H1 (cell line): ENCODE data around the gene MAPRE2. TPM values are rescaled to one million over a fixed set of nuclear protein-coding genes. Genes with fewer than 3 reads are reported as not detected.

Source experiments
- CTCF ChIA-PET: fragments of 300-600 bp; sonication (Branson Sonifier 250); formaldehyde crosslinking; loops from one replicate; lab custom pipeline; 2021; ENCODE audit not compliant: partially characterized antibody; lab: Charles Lee
- POLR2A ChIA-PET: fragments of 300-600 bp; sonication (Branson Sonifier 250); formaldehyde crosslinking; loops from one replicate; lab custom pipeline; 2021; ENCODE audit warnings: inconsistent platforms; ENCODE audit not compliant: partially characterized antibody; lab: Charles Lee
- DNase-seq, 2 experiments: peaks; one replicate each; pipeline versions ENCODE4 v3.0.0 to v3.0.0-alpha.2; 2010 to 2022; ENCODE audit warnings: low spot score in 2 of 2, low read depth in 1 of 2, mixed read lengths in 1 of 2
- FAIRE-seq: peaks from 2 replicates; lab custom pipeline; 2011; peaks lifted over from hg19 to GRCh38; lab: Jason Lieb, UNC
- H2AFZ ChIP-seq: 2 replicates; pipeline ENCODE4 v1.8.1; 2012; ENCODE audit warnings: low read length, inconsistent platforms
- H2AK5ac ChIP-seq: 2 replicates; pipeline ENCODE4 v1.6.1; 2013; ENCODE audit warnings: low read depth, low read length
- H2BK120ac ChIP-seq: replicated peaks from 2 replicates; pipeline ENCODE3; 2013; ENCODE audit warnings: low read depth, low read length, inconsistent platforms
- H2BK12ac ChIP-seq: 2 replicates; pipeline ENCODE4 v1.6.1; 2013; ENCODE audit warnings: low read depth, low read length
- H2BK15ac ChIP-seq: 2 replicates; pipeline ENCODE4 v1.6.1; 2013; ENCODE audit warnings: low read length
- H2BK20ac ChIP-seq: 2 replicates; pipeline ENCODE4 v1.6.1; 2013; ENCODE audit warnings: low read length
- H2BK5ac ChIP-seq: 2 replicates; pipeline ENCODE4 v1.6.1; 2013; ENCODE audit warnings: low read depth, low read length
- H3K14ac ChIP-seq: 2 replicates; pipeline ENCODE4 v1.6.1; 2013; ENCODE audit warnings: inconsistent platforms; ENCODE audit not compliant: insufficient read length
- H3K18ac ChIP-seq: 2 replicates; pipeline ENCODE4 v1.6.1; 2013; ENCODE audit warnings: low read length; ENCODE audit errors: extremely low read depth
- H3K23ac ChIP-seq: 2 replicates; pipeline ENCODE4 v1.6.1; 2013; ENCODE audit warnings: inconsistent platforms; ENCODE audit not compliant: insufficient read length
- H3K23me2 ChIP-seq: 2 replicates; pipeline ENCODE4 v1.6.1; 2013; ENCODE audit warnings: low read depth, low read length
- H3K27ac ChIP-seq: 2 replicates; pipeline ENCODE4 v1.6.1; 2011; ENCODE audit warnings: low read depth, low read length, inconsistent platforms
- H3K27me3 ChIP-seq, 4 experiments: replicated peaks in 1 of 4; 1 replicate in 1 of 4; 2 replicates in 3 of 4; pipeline versions ENCODE4 v1.6.1 to v1.8.1; 2011 to 2013; ENCODE audit warnings: low read length in 3 of 4, mild to moderate bottlenecking in 3 of 4, inconsistent platforms in 2 of 4, mixed read lengths in 2 of 4, moderate library complexity in 1 of 4; ENCODE audit not compliant: control insufficient read depth in 3 of 4, insufficient read depth in 3 of 4; ENCODE audit errors: extremely low read depth in 1 of 4
- H3K36me3 ChIP-seq, 4 experiments: 2 replicates each; pipeline versions ENCODE4 v1.6.1 to v1.8.1; 2011 to 2013; ENCODE audit warnings: mild to moderate bottlenecking in 4 of 4, low read length in 3 of 4, moderate library complexity in 2 of 4, control low read depth in 1 of 4, inconsistent platforms in 1 of 4; ENCODE audit not compliant: insufficient read depth in 4 of 4, control insufficient read depth in 2 of 4
- H3K4ac ChIP-seq: replicated peaks from 2 replicates; pipeline ENCODE3; 2013; ENCODE audit warnings: low read length, low read depth, mixed read lengths, inconsistent platforms; ENCODE audit not compliant: insufficient read length
- H3K4me1 ChIP-seq, 4 experiments: replicated peaks in 1 of 4; 1 replicate in 1 of 4; 2 replicates in 3 of 4; pipeline versions ENCODE4 v1.6.1 to v1.8.1; 2011 to 2013; ENCODE audit warnings: low read length in 3 of 4, inconsistent platforms in 2 of 4, mixed read lengths in 1 of 4; ENCODE audit not compliant: insufficient read depth in 4 of 4, control insufficient read depth in 3 of 4
- H3K4me2 ChIP-seq, 2 experiments: 2 replicates each; pipeline versions ENCODE4 v1.6.1 to v1.8.1; 2011 to 2013; ENCODE audit warnings: low read depth in 2 of 2, low read length in 2 of 2, control low read depth in 1 of 2, inconsistent platforms in 1 of 2, mild to moderate bottlenecking in 1 of 2; ENCODE audit not compliant: insufficient read depth in 1 of 2
- H3K4me3 ChIP-seq, 4 experiments: fragments of 200-600, 300-600 bp in 1 of 4; sonication (generic), shearing (Covaris generic), sonication (Bioruptor Twin) in 1 of 4; 2 replicates each; pipeline versions ENCODE4 v1.5.1 to v1.8.1; 2011 to 2016; ENCODE audit warnings: low read length in 4 of 4, low read depth in 3 of 4, control low read depth in 2 of 4, inconsistent platforms in 2 of 4, mild to moderate bottlenecking in 2 of 4, mixed read lengths in 1 of 4, moderate library complexity in 1 of 4; ENCODE audit not compliant: insufficient read depth in 2 of 4; ENCODE audit errors: extremely low read depth in 1 of 4
- H3K56ac ChIP-seq: replicated peaks from 2 replicates; pipeline ENCODE3; 2013; ENCODE audit warnings: low read depth, mild to moderate bottlenecking, mixed read lengths, low read length, inconsistent platforms; ENCODE audit not compliant: insufficient read length
- H3K79me1 ChIP-seq: 2 replicates; pipeline ENCODE4 v1.6.1; 2013; ENCODE audit warnings: low read depth, low read length, control low read depth
- H3K79me2 ChIP-seq, 2 experiments: 2 replicates each; pipeline versions ENCODE4 v1.6.1 to v1.8.1; 2012 to 2013; ENCODE audit warnings: low read length in 2 of 2, mild to moderate bottlenecking in 2 of 2, inconsistent platforms in 1 of 2; ENCODE audit not compliant: insufficient read depth in 2 of 2, control insufficient read depth in 1 of 2
- H3K9ac ChIP-seq, 4 experiments: replicated peaks in 1 of 4; 1 replicate in 1 of 4; 2 replicates in 3 of 4; pipeline versions ENCODE4 v1.6.1 to v1.8.1; 2011 to 2013; ENCODE audit warnings: low read depth in 3 of 4, low read length in 3 of 4, control low read depth in 2 of 4, mild to moderate bottlenecking in 2 of 4, moderate library complexity in 2 of 4, inconsistent platforms in 1 of 4; ENCODE audit errors: extremely low read depth in 1 of 4
- H3K9me3 ChIP-seq, 2 experiments: 2 replicates each; pipeline versions ENCODE4 v1.6.1 to v1.8.1; 2012 to 2013; ENCODE audit warnings: mild to moderate bottlenecking in 2 of 2, moderate library complexity in 2 of 2, control low read depth in 1 of 2, inconsistent platforms in 1 of 2, low read depth in 1 of 2, low read length in 1 of 2, mixed read lengths in 1 of 2; ENCODE audit not compliant: insufficient read depth in 2 of 2
- H4K20me1 ChIP-seq, 2 experiments: replicated peaks in 1 of 2; 2 replicates each; pipeline versions ENCODE3 to v1.8.1; 2011 to 2013; ENCODE audit warnings: inconsistent platforms in 2 of 2, low read length in 2 of 2, mild to moderate bottlenecking in 1 of 2; ENCODE audit not compliant: insufficient read depth in 2 of 2, control insufficient read depth in 1 of 2
- H4K5ac ChIP-seq: 2 replicates; pipeline ENCODE4 v1.6.1; 2013; ENCODE audit warnings: low read length, low read depth, mixed read lengths, inconsistent platforms; ENCODE audit not compliant: insufficient read length
- H4K8ac ChIP-seq: 2 replicates; pipeline ENCODE4 v1.8.0; 2013; ENCODE audit warnings: mild to moderate bottlenecking, moderate library complexity, low read length, inconsistent platforms; ENCODE audit not compliant: insufficient read depth; ENCODE audit errors: extremely low read depth
- H4K91ac ChIP-seq: replicated peaks from 2 replicates; pipeline ENCODE3; 2013; ENCODE audit warnings: low read length, mixed read lengths, inconsistent platforms; ENCODE audit not compliant: insufficient read length
- ASH2L ChIP-seq: fragments of 200-600, 300-600 bp; sonication (generic); IDR thresholded peaks from one replicate; pipeline ENCODE4 v1.7.1; 2017; ENCODE audit warnings: low read length
- CHD2 ChIP-seq: IDR thresholded peaks from 2 replicates; pipeline ENCODE4 v1.6.1; 2012; ENCODE audit warnings: low read length, improper control_type of control experiment
- JUND ChIP-seq: IDR thresholded peaks from 2 replicates; pipeline ENCODE4 v1.6.1; 2011; ENCODE audit warnings: mild to moderate bottlenecking, improper control_type of control experiment, low read length
- POU5F1 ChIP-seq: IDR thresholded peaks from 2 replicates; pipeline ENCODE4 v1.6.1; 2011; ENCODE audit warnings: low read depth, mild to moderate bottlenecking, low read length, moderate library complexity
- RBBP5 ChIP-seq: IDR thresholded peaks from 2 replicates; pipeline ENCODE4 v1.7.1; 2012; ENCODE audit warnings: low read depth, mild to moderate bottlenecking, inconsistent platforms, low read length, moderate library complexity, borderline replicate concordance
- SRF ChIP-seq: IDR thresholded peaks from 2 replicates; pipeline ENCODE4 v1.6.1; 2011; ENCODE audit warnings: mild to moderate bottlenecking, low read depth, low read length, moderate library complexity
- whole genome bisulfite sequencing, 2 experiments: shearing (Covaris generic) in 1 of 2; methylation state at CpG; one replicate each; pipeline versions ENCODE4 v1.1.6 to v1.1.7; 2013 to 2015; ENCODE audit warnings: low lambda C conversion rate in 2 of 2, mixed read lengths in 2 of 2, inconsistent platforms in 1 of 2, low coverage in 1 of 2, missing lambda C conversion rate in 1 of 2; ENCODE audit not compliant: insufficient replicate concordance in 2 of 2, insufficient coverage in 1 of 2, insufficient read length in 1 of 2; ENCODE audit errors: extremely low coverage in 1 of 2, missing lambda C conversion rate in 1 of 2; 5-methylcytosine and 5-hydroxymethylcytosine counted together
- polyA plus RNA-seq, 7 experiments: library from polyadenylated mRNA; depleted of rRNA in 3 of 7; stranded (reverse) in 5 of 7; unstranded in 2 of 7; fragments of >200 nt in 5 of 7; fragments of 200-250 nt in 2 of 7; gene quantifications; 1 replicate in 5 of 7; 2 replicates in 1 of 7; 4 replicates in 1 of 7; pipeline versions ENCODE4 v1.2.1 to v1.2.3, GENCODE V29; 2011 to 2013; ENCODE audit warnings: missing spikeins in 2 of 7, mixed read lengths in 2 of 7
- total RNA-seq: library from RNA; stranded (reverse); fragmentation: NEBNext Ultra II Directional; extraction: Animal tissue kit (Norgen Biotek cat#: 25700); gene quantifications from 2 replicates; pipeline ENCODE4 v1.2.1, GENCODE V29; 2021

The MAPRE2 gene
- total and polyA plus RNA-seq, 2 of the 8 experiments (the other 6 are each of a cell fraction or from before 2014, with no cell fraction given), result 32.6 to 33.1 TPM

DNA sequence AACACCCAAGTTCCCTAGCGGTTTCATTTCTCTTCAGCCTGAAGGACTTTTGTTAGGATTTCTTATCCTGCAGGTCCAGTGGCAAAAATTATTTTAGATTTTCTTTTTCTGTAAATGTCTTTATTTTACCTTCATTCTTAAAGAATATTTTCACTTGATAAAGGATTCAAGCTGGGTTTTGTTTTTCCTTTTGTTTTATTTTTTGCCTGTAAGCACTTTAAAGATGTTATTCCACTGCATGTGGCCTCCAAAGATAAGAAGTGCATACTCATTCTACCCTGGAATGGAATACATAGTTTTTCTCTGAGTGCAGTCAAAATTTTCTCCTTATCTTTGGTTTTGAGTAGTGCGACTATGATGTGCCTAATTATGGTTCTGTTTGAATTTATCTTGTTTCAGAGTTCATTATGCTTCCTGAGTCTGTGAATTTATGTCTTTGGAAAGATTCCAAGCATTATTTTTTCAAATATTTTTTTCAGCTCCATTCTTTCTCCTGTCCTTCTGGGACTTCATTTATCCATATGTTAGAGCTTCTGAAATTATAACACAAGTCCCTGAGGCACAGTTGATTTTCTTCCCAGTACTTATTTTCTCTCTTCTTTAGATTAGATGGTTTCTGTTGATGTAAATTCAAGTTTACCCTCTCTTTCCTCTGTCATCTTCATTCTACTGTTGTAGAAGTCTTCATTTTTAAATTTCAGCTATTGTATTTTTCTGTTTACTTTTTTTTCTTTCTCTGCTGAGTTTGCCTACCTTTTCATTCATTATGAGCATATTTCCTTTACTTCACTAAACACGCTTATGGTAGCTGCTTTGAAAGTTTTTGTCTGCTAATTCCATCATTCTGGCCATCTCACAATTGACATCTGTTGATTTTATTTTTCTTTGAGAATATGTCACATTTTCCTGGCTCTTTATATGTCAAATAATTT, 69.6 kb downstream of the MAPRE2 start:
- POLR2A ChIA-PET, result no interaction called here
- Histone ChIP-seq H3K36me3 (no peaks in the 10 kb centered on the region), H3K18ac (no peak overlapping the region), H3K79me1 (no peaks in the 10 kb centered on the region), H3K23me2 (no peaks in the 10 kb centered on the region), H4K5ac (no peak overlapping the region), H3K9ac (no peak overlapping the region), H3K56ac (no peak overlapping the region), H4K8ac (no peak overlapping the region), H4K20me1 (no peaks in the 10 kb centered on the region), H4K91ac (no peak overlapping the region), H3K79me2 (0 out of 4 replicates have a peak, but pooled peaks cover 0 to 2% of the 10 kb centered on the region in 2 experiments), H2BK12ac (no peak overlapping the region), H3K4me3 (no peak overlapping the region), H3K4me2 (no peak overlapping the region), H3K4ac (no peak overlapping the region), H3K9me3 (no peaks in the 10 kb centered on the region), H2BK120ac (no peak overlapping the region), H3K14ac (no peak overlapping the region), H2BK20ac (no peak overlapping the region), H3K23ac (no peak overlapping the region), H3K4me1 (no peaks in the 10 kb centered on the region), H2AFZ (no peak overlapping the region), H3K27me3 (no peaks in the 10 kb centered on the region), H3K27ac (no peak overlapping the region), H2BK5ac (no peak overlapping the region), H2BK15ac (no peak overlapping the region), H2AK5ac (no peak overlapping the region)
- DNase-seq (no peak), FAIRE-seq (no peak)
- CTCF ChIA-PET, result interaction anchor here (0.6 to 0.7 kb wide), 2 partner anchors 9 to 27 kb away, joined by 3 read pairs; no protein-coding TSS in a partner anchor
- WGBS, 2 experiments, result 89% methylated on average over 3 of the region's 3 CpGs; no CpG with 5 or more reads in 1 of the 2 experiments
- TF ChIP-seq JUND (no peak), CHD2 (no peak), RBBP5 (no peak), POU5F1 (no peak), ASH2L (no peak), SRF (no peak)
